Frontal cortex (tissue), 4 donors: ENCODE data around the gene RALGAPA1. TPM values are rescaled to one million over a fixed set of nuclear protein-coding genes. Genes with fewer than 3 reads are reported as not detected.
"Not testable (repeated sequence)": the region's sequence is repeated elsewhere in the genome, so short reads cannot be mapped to it uniquely, and the experiment has no call there.

Experiments
- DNase-seq, 2 donors: peaks; one replicate each; pipeline ENCODE4 v3.0.0; 2012; ENCODE audit warnings: low spot score in 2 of 2
- FAIRE-seq: peaks from 2 replicates; lab custom pipeline; 2012; peaks lifted over from hg19 to GRCh38; lab: Jason Lieb, UNC
- total RNA-seq: library from RNA; depleted of rRNA; stranded (reverse); fragments of >200 nt; gene quantifications from one replicate; pipeline ENCODE4 v1.2.3, GENCODE V29; 2014
- donor health status: control.
- donor health status: control.
- donor health status: control.

The RALGAPA1 gene
- total RNA-seq = 150 TPM

- FAIRE-seq = not testable (repeated sequence)
- DNase-seq = peak; percentile 76 to 87
These were observed at the start of gene RALGAPA1 for GRCh38 chr14:35808638-35809563. TSS of gene RALGAPA1 (minus strand) at chr14:35809295. CDS start at chr14:35808835, 460 bp downstream.

- DNase-seq = no peak
- no peak for FAIRE-seq
These were observed 49.6 kb upstream of the RALGAPA1 start for GRCh38 chr14:35858521-35859209.

- FAIRE-seq = no peak
- DNase-seq = no peak
These were observed 46.9 kb upstream of the RALGAPA1 start for GRCh38 chr14:35855876-35856481.

GRCh38 chr14:35854696-35855270 lies 45.7 kb upstream of the RALGAPA1 start:
- no peak for DNase-seq
- no peak for FAIRE-seq

- DNase-seq (no peak), FAIRE-seq (peak; percentile 34)
These were observed 44.1 kb upstream of the RALGAPA1 start for GRCh38 chr14:35853225-35853624.

GRCh38 chr14:35851823-35852222 lies 42.7 kb upstream of the RALGAPA1 start:
- no peak for FAIRE-seq
- no peak for DNase-seq

- FAIRE-seq = no peak
- DNase-seq = no peak
These were observed 40.0 kb upstream of the RALGAPA1 start for GRCh38 chr14:35849122-35849521.

GRCh38 chr14:35847636-35848035 lies 38.5 kb upstream of the RALGAPA1 start:
- DNase-seq (no peak), FAIRE-seq (no peak)

- DNase-seq = no peak
- FAIRE-seq = no peak
These were observed 35.4 kb upstream of the RALGAPA1 start for GRCh38 chr14:35844494-35844893.

- FAIRE-seq, DNase-seq: not testable (repeated sequence)
These were observed 33.1 kb upstream of the RALGAPA1 start for GRCh38 chr14:35842245-35842644.

GRCh38 chr14:35841704-35842103 lies 32.6 kb upstream of the RALGAPA1 start:
- DNase-seq, FAIRE-seq: not testable (repeated sequence)

GRCh38 chr14:35835208-35835982 lies 26.3 kb upstream of the RALGAPA1 start:
- FAIRE-seq (no peak), DNase-seq (no peak)

GRCh38 chr14:35829449-35829848 lies 20.4 kb upstream of the RALGAPA1 start:
- FAIRE-seq (no peak), DNase-seq (no peak)

GRCh38 chr14:35827678-35828472 lies 18.8 kb upstream of the RALGAPA1 start:
- FAIRE-seq (no peak), DNase-seq (no peak)

- no peak for FAIRE-seq
- DNase-seq = no peak
These were observed 17.9 kb upstream of the RALGAPA1 start for GRCh38 chr14:35826952-35827416.

- FAIRE-seq (no peak), DNase-seq (peak; percentile 96 to 98)
These were observed 17.3 kb upstream of the RALGAPA1 start, which contains the start of gene BRMS1L for GRCh38 chr14:35826218-35826951. TSS of gene BRMS1L (plus strand) at chr14:35826338. CDS start at chr14:35826517, 179 bp downstream.

GRCh38 chr14:35825968-35826217 lies 16.8 kb upstream of the RALGAPA1 start:
- FAIRE-seq (peak; percentile 78), DNase-seq (no peak)
